Ishikawa (cell line): ENCODE data around the gene LRFN2.

ENCODE experiments used
- CREB1 ChIP-seq: IDR thresholded peaks from 2 replicates; pipeline ENCODE4 v1.6.1; 2012; ENCODE audit warnings: low read depth
- EGR1 ChIP-seq: IDR thresholded peaks from 2 replicates; pipeline ENCODE4 v1.6.1; 2012
- EP300 ChIP-seq: IDR thresholded peaks from 2 replicates; pipeline ENCODE4 v1.6.1; 2012; ENCODE audit warnings: borderline replicate concordance
- NFIC ChIP-seq: IDR thresholded peaks from 2 replicates; pipeline ENCODE4 v1.6.1; 2012
- TF ChIP-seq, protein P1 (sequence below): IDR thresholded peaks from 2 replicates; pipeline ENCODE4 v1.6.1; 2012; ENCODE audit warnings: low read depth, mild to moderate bottlenecking
- TF ChIP-seq, protein P2 (sequence below): IDR thresholded peaks from 2 replicates; pipeline ENCODE4 v1.6.1; 2012

- TF ChIP-seq, protein P1, sequence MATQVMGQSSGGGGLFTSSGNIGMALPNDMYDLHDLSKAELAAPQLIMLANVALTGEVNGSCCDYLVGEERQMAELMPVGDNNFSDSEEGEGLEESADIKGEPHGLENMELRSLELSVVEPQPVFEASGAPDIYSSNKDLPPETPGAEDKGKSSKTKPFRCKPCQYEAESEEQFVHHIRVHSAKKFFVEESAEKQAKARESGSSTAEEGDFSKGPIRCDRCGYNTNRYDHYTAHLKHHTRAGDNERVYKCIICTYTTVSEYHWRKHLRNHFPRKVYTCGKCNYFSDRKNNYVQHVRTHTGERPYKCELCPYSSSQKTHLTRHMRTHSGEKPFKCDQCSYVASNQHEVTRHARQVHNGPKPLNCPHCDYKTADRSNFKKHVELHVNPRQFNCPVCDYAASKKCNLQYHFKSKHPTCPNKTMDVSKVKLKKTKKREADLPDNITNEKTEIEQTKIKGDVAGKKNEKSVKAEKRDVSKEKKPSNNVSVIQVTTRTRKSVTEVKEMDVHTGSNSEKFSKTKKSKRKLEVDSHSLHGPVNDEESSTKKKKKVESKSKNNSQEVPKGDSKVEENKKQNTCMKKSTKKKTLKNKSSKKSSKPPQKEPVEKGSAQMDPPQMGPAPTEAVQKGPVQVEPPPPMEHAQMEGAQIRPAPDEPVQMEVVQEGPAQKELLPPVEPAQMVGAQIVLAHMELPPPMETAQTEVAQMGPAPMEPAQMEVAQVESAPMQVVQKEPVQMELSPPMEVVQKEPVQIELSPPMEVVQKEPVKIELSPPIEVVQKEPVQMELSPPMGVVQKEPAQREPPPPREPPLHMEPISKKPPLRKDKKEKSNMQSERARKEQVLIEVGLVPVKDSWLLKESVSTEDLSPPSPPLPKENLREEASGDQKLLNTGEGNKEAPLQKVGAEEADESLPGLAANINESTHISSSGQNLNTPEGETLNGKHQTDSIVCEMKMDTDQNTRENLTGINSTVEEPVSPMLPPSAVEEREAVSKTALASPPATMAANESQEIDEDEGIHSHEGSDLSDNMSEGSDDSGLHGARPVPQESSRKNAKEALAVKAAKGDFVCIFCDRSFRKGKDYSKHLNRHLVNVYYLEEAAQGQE = no peak
- TF ChIP-seq EP300 (no peak), EGR1 (no peak), CREB1 (no peak), NFIC (no peak)
- TF ChIP-seq, protein P2, sequence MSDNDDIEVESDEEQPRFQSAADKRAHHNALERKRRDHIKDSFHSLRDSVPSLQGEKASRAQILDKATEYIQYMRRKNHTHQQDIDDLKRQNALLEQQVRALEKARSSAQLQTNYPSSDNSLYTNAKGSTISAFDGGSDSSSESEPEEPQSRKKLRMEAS = no peak
These were observed 48.6 kb downstream of the LRFN2 start for GRCh38 chr6:40538556-40538955.
